SK-N-SH (cell line): ENCODE measurements around the gene ASTN2. TPM values are rescaled to one million over a fixed set of nuclear protein-coding genes. Genes with fewer than 3 reads are reported as not detected.

ENCODE experiments used
- CTCF ChIA-PET: fragments of 300-600, 350-600 bp; formaldehyde crosslinking; extraction: SDS; loops from one replicate; lab custom pipeline; 2021; lab: Yijun Ruan, JAX
- POLR2A ChIA-PET: fragments of 350-600 bp; sonication (Branson Sonifier 250); formaldehyde crosslinking; extraction: SDS; loops from one replicate; lab custom pipeline; 2020; ENCODE audit warnings: antibody characterized with exemption, inconsistent platforms; lab: Yijun Ruan, JAX
- DNase-seq: peaks from one replicate; pipeline ENCODE4 v3.0.0; 2012
- H2AFZ ChIP-seq: fragments of 200-600 bp; sonication (generic); 2 replicates; pipeline ENCODE4 v1.8.1; 2016; ENCODE audit warnings: antibody characterized with exemption, mild to moderate bottlenecking, low read depth
- H3F3A ChIP-seq: fragments of 200-600 bp; sonication (generic); replicated peaks from 2 replicates; pipeline ENCODE3; 2016; ENCODE audit warnings: antibody characterized with exemption, mild to moderate bottlenecking; ENCODE audit not compliant: insufficient read depth
- H3K27ac ChIP-seq, 2 experiments: fragments of 200-500 bp in 1 of 2; fragments of 200-600 bp in 1 of 2; sonication (Bioruptor generic) in 1 of 2; sonication (generic), shearing (Covaris generic) in 1 of 2; 2 replicates each; pipeline versions ENCODE4 v1.5.1 to v1.6.1; 2014 to 2016; ENCODE audit warnings: low read depth in 2 of 2, inconsistent platforms in 1 of 2, low read length in 1 of 2, mild to moderate bottlenecking in 1 of 2, mixed read lengths in 1 of 2
- H3K27me3 ChIP-seq: fragments of 200-600 bp; sonication (generic), shearing (Covaris generic); 2 replicates; pipeline ENCODE4 v1.6.1; 2016; ENCODE audit warnings: mixed run types; ENCODE audit not compliant: insufficient read depth
- H3K36me3 ChIP-seq, 2 experiments: fragments of 200-500 bp in 1 of 2; fragments of 200-600 bp in 1 of 2; sonication (Bioruptor generic) in 1 of 2; sonication (generic) in 1 of 2; replicated peaks in 1 of 2; 2 replicates each; pipeline versions ENCODE3 to v1.5.1; 2014 to 2016; ENCODE audit warnings: low read length in 1 of 2, mild to moderate bottlenecking in 1 of 2; ENCODE audit not compliant: insufficient read depth in 2 of 2, control insufficient read depth in 1 of 2
- H3K4me1 ChIP-seq, 2 experiments: fragments of 200-500 bp in 1 of 2; fragments of 200-600 bp in 1 of 2; sonication (Bioruptor generic) in 1 of 2; sonication (generic), shearing (Covaris generic) in 1 of 2; 2 replicates each; pipeline versions ENCODE4 v1.5.1 to v1.6.1; 2014 to 2016; ENCODE audit warnings: low read depth in 1 of 2, low read length in 1 of 2, mixed run types in 1 of 2; ENCODE audit not compliant: insufficient read depth in 2 of 2, control insufficient read depth in 1 of 2
- H3K4me2 ChIP-seq: fragments of 200-600 bp; sonication (generic), shearing (Covaris generic); 2 replicates; pipeline ENCODE4 v1.6.1; 2017; ENCODE audit warnings: mixed run types
- H3K4me3 ChIP-seq, 2 experiments: fragments of 200-500 bp in 1 of 2; fragments of 200-600 bp in 1 of 2; sonication (Bioruptor generic) in 1 of 2; sonication (generic), shearing (Covaris generic) in 1 of 2; 2 replicates each; pipeline versions ENCODE4 v1.5.1 to v1.8.1; 2014 to 2016; ENCODE audit warnings: low read depth in 2 of 2, inconsistent platforms in 1 of 2, low read length in 1 of 2, mild to moderate bottlenecking in 1 of 2, mixed read lengths in 1 of 2, moderate library complexity in 1 of 2
- H3K79me2 ChIP-seq: fragments of 200-600 bp; sonication (generic); 2 replicates; pipeline ENCODE4 v1.8.1; 2017; ENCODE audit warnings: mild to moderate bottlenecking; ENCODE audit not compliant: insufficient read depth
- H3K9ac ChIP-seq: fragments of 200-600 bp; sonication (generic); 2 replicates; pipeline ENCODE4 v1.6.1; 2017; ENCODE audit warnings: mixed run types
- H3K9me2 ChIP-seq: fragments of 200-600 bp; sonication (generic); 2 replicates; pipeline ENCODE4 v1.6.1; 2017; ENCODE audit warnings: mixed run types
- H3K9me3 ChIP-seq: fragments of 200-600 bp; sonication (generic); 2 replicates; pipeline ENCODE4 v1.6.1; 2017; ENCODE audit warnings: mixed run types, mild to moderate bottlenecking, moderate library complexity
- H4K20me1 ChIP-seq: fragments of 200-600 bp; sonication (generic); 2 replicates; pipeline ENCODE4 v1.6.1; 2017; ENCODE audit warnings: mild to moderate bottlenecking, mixed run types; ENCODE audit not compliant: insufficient read depth
- CTCF ChIP-seq: fragments of 200-600 bp; sonication (generic); IDR thresholded peaks from 2 replicates; pipeline ENCODE4 v1.6.1; 2017; ENCODE audit warnings: antibody characterized with exemption, mild to moderate bottlenecking, moderate library complexity
- ELF1 ChIP-seq: IDR thresholded peaks from 2 replicates; pipeline ENCODE4 v1.4.0; 2012
- GABPA ChIP-seq: IDR thresholded peaks from 2 replicates; pipeline ENCODE4 v1.4.0; 2012; ENCODE audit warnings: low read depth, mild to moderate bottlenecking
- JUND ChIP-seq: IDR thresholded peaks from 2 replicates; pipeline ENCODE4 v1.4.0; 2012
- MXI1 ChIP-seq: IDR thresholded peaks from 2 replicates; pipeline ENCODE4 v1.6.1; 2012; ENCODE audit warnings: mild to moderate bottlenecking, low read depth, low read length, improper control_type of control experiment
- NFIC ChIP-seq: IDR thresholded peaks from 2 replicates; pipeline ENCODE4 v1.4.0; 2012; ENCODE audit warnings: borderline replicate concordance
- PBX3 ChIP-seq: IDR thresholded peaks from 2 replicates; pipeline ENCODE4; 2012
- POLR2AphosphoS5 ChIP-seq: IDR thresholded peaks from 2 replicates; pipeline ENCODE4 v1.6.1; 2012; ENCODE audit warnings: low read depth, low read length
- RCOR1 ChIP-seq: fragments of 150-350 bp; IDR thresholded peaks from 2 replicates; pipeline ENCODE4 v1.6.1; 2017; ENCODE audit warnings: antibody characterized with exemption, low read length
- RFX5 ChIP-seq: IDR thresholded peaks from 2 replicates; pipeline ENCODE4 v1.6.1; 2012; ENCODE audit warnings: mild to moderate bottlenecking, improper control_type of control experiment, low read length
- RXRA ChIP-seq: IDR thresholded peaks from 2 replicates; pipeline ENCODE4 v1.4.0; 2012; ENCODE audit warnings: low read depth, mild to moderate bottlenecking, borderline replicate concordance
- SMC3 ChIP-seq: IDR thresholded peaks from 2 replicates; pipeline ENCODE4 v1.6.1; 2012; ENCODE audit warnings: low read depth, low read length, improper control_type of control experiment
- TAF1 ChIP-seq: IDR thresholded peaks from 2 replicates; pipeline ENCODE4 v1.6.1; 2012; ENCODE audit warnings: low read depth, mild to moderate bottlenecking, low read length, moderate library complexity, borderline replicate concordance
- TCF12 ChIP-seq: IDR thresholded peaks from 2 replicates; pipeline ENCODE4 v1.4.0; 2012
- TEAD4 ChIP-seq: IDR thresholded peaks from 2 replicates; pipeline ENCODE4 v1.4.0; 2012; ENCODE audit warnings: mild to moderate bottlenecking, borderline replicate concordance; ENCODE audit not compliant: insufficient read depth
- YY1 ChIP-seq: IDR thresholded peaks from 2 replicates; pipeline ENCODE4 v1.4.0; 2012; ENCODE audit warnings: low read depth, mild to moderate bottlenecking
- WGBS: methylation state at CpG from one replicate; pipeline ENCODE4 v1.1.6; 2017; ENCODE audit warnings: low lambda C conversion rate; 5-methylcytosine and 5-hydroxymethylcytosine counted together
- polyA plus RNA-seq, 3 experiments: library from polyadenylated mRNA; depleted of rRNA; stranded (reverse); fragments of >200 nt; gene quantifications; 2 replicates each; pipeline ENCODE4 v1.2.3, GENCODE V29; 2012
- TF ChIP-seq, protein P1 (sequence below): IDR thresholded peaks from 2 replicates; pipeline ENCODE4 v1.4.0; 2012; ENCODE audit warnings: low read depth
- TF ChIP-seq, protein P2 (sequence below): IDR thresholded peaks from 2 replicates; pipeline ENCODE4 v1.6.1; 2012; ENCODE audit warnings: mild to moderate bottlenecking, low read depth, low read length, moderate library complexity
- TF ChIP-seq, protein P3 (sequence below): IDR thresholded peaks from 2 replicates; pipeline ENCODE4 v1.4.0; 2012; ENCODE audit warnings: low read depth, borderline replicate concordance

The ASTN2 gene
- polyA plus RNA-seq, 1 of the 3 experiments (the other 2 are of a cell fraction): 6.6 TPM

DNA sequence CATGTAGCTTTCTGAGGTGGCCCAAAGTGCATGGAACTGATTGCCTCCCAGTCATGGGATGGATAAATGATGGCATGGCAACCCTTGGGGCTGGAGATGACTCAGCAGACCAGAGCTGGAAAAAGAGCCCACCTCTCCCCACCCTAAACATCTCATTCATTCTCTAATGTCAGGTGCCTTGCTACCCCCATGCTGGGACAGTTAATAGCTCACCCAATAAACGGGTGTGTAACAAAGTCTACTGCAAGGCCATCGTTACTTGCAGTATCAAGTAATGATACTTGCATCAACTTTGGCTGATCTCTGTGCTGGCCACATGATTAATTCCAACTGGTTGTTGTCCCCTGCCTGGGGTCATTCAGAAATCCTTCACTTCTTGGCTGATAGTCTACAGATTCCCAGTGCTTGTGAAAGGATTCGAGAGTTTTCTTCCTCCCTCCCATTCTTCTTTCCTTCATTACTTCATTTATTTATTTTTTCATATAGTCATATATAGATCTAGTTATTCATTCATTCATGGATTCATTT, 850.5 kb downstream of the ASTN2 start:
- ChIA-PET CTCF (interaction anchor here (0.6 to 0.8 kb wide), 3 partner anchors 8 to 971 kb away, joined by 3 to 4 read pairs (median 3); no protein-coding TSS in a partner anchor), POLR2A (no interaction called here)
- Histone ChIP-seq H3K4me3 (no peak overlapping the region), H3K4me2 (no peak overlapping the region), H3K36me3 (no peaks in the 10 kb centered on the region), H3K79me2 (no peaks in the 10 kb centered on the region), H4K20me1 (no peaks in the 10 kb centered on the region), H3K9me2 (no peaks in the 10 kb centered on the region), H3F3A (no peaks in the 10 kb centered on the region), H3K27me3 (no peaks in the 10 kb centered on the region), H3K4me1 (peaks cover 3 to 4% of the 10 kb centered on the region in 2 experiments; a peak in 2 of 4 replicates), H3K27ac (no peak overlapping the region), H3K9me3 (no peaks in the 10 kb centered on the region), H2AFZ (no peak overlapping the region), H3K9ac (no peak overlapping the region)
- WGBS: 75% methylated on average over 3 of the region's 3 CpGs
- no peak for DNase-seq
- TF ChIP-seq SMC3: no peak
- TF ChIP-seq, protein P1, sequence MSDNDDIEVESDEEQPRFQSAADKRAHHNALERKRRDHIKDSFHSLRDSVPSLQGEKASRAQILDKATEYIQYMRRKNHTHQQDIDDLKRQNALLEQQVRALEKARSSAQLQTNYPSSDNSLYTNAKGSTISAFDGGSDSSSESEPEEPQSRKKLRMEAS: no peak
- TF ChIP-seq RFX5: no peak
- TF ChIP-seq NFIC: no peak
- no peak for TF ChIP-seq TEAD4
- no peak for TF ChIP-seq RXRA

GRCh38 chr9:116558818-116559540, 855.9 kb downstream of the ASTN2 start:
- H3K9ac ChIP-seq: no peak overlapping the region
- no peak overlapping the region for H3K4me3 ChIP-seq
- no peak for DNase-seq
- no peaks in the 10 kb centered on the region for H3K9me2 ChIP-seq
- no peaks in the 10 kb centered on the region for H3F3A ChIP-seq
- 77% methylated on average over 5 of the region's 5 CpGs for WGBS
- H3K4me2 ChIP-seq: no peak overlapping the region
- ChIA-PET CTCF (interaction anchor here (2.4 to 4.7 kb wide), 2 partner anchors 13 to 966 kb away, joined by 10 to 19 read pairs; no protein-coding TSS in a partner anchor), POLR2A (no interaction called here)
- H3K4me1 ChIP-seq: no peaks in the 10 kb centered on the region; a peak in 1 of 4 replicates
- H3K27me3 ChIP-seq: no peaks in the 10 kb centered on the region
- no peaks in the 10 kb centered on the region for H3K36me3 ChIP-seq
- H3K9me3 ChIP-seq: no peaks in the 10 kb centered on the region
- H2AFZ ChIP-seq: no peak overlapping the region
- no peaks in the 10 kb centered on the region for H4K20me1 ChIP-seq
- no peak overlapping the region for H3K27ac ChIP-seq
- H3K79me2 ChIP-seq: no peaks in the 10 kb centered on the region
- no peak for TF ChIP-seq TCF12
- TF ChIP-seq POLR2AphosphoS5: no peak
- TF ChIP-seq, protein P2, sequence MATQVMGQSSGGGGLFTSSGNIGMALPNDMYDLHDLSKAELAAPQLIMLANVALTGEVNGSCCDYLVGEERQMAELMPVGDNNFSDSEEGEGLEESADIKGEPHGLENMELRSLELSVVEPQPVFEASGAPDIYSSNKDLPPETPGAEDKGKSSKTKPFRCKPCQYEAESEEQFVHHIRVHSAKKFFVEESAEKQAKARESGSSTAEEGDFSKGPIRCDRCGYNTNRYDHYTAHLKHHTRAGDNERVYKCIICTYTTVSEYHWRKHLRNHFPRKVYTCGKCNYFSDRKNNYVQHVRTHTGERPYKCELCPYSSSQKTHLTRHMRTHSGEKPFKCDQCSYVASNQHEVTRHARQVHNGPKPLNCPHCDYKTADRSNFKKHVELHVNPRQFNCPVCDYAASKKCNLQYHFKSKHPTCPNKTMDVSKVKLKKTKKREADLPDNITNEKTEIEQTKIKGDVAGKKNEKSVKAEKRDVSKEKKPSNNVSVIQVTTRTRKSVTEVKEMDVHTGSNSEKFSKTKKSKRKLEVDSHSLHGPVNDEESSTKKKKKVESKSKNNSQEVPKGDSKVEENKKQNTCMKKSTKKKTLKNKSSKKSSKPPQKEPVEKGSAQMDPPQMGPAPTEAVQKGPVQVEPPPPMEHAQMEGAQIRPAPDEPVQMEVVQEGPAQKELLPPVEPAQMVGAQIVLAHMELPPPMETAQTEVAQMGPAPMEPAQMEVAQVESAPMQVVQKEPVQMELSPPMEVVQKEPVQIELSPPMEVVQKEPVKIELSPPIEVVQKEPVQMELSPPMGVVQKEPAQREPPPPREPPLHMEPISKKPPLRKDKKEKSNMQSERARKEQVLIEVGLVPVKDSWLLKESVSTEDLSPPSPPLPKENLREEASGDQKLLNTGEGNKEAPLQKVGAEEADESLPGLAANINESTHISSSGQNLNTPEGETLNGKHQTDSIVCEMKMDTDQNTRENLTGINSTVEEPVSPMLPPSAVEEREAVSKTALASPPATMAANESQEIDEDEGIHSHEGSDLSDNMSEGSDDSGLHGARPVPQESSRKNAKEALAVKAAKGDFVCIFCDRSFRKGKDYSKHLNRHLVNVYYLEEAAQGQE: no peak
- TF ChIP-seq CTCF: no peak
- no peak for TF ChIP-seq NFIC
- no peak for TF ChIP-seq RCOR1
- TF ChIP-seq YY1: no peak
- TF ChIP-seq, protein P3, sequence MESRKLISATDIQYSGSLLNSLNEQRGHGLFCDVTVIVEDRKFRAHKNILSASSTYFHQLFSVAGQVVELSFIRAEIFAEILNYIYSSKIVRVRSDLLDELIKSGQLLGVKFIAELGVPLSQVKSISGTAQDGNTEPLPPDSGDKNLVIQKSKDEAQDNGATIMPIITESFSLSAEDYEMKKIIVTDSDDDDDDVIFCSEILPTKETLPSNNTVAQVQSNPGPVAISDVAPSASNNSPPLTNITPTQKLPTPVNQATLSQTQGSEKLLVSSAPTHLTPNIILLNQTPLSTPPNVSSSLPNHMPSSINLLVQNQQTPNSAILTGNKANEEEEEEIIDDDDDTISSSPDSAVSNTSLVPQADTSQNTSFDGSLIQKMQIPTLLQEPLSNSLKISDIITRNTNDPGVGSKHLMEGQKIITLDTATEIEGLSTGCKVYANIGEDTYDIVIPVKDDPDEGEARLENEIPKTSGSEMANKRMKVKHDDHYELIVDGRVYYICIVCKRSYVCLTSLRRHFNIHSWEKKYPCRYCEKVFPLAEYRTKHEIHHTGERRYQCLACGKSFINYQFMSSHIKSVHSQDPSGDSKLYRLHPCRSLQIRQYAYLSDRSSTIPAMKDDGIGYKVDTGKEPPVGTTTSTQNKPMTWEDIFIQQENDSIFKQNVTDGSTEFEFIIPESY: no peak
- no peak for TF ChIP-seq JUND
- TF ChIP-seq ELF1: no peak
- no peak for TF ChIP-seq RFX5
- no peak for TF ChIP-seq TAF1
- no peak for TF ChIP-seq MXI1
- no peak for TF ChIP-seq SMC3
- no peak for TF ChIP-seq GABPA
- no peak for TF ChIP-seq PBX3
